Liver (tissue), 9 donors: ENCODE results near the gene LRPPRC. TPM values are rescaled to one million over a fixed set of nuclear protein-coding genes. Genes with fewer than 3 reads are reported as not detected.
A peak's percentile ranks its signal among the peaks of the same experiment; 100 is the strongest.

ENCODE experiments used
- DNase-seq: peaks from one replicate; pipeline ENCODE4 v3.0.0-alpha.2; 2017; ENCODE audit warnings: low spot score
- H3K27ac ChIP-seq, 2 donors: one replicate each; pipeline ENCODE4 v1.7.0; 2013; ENCODE audit warnings: inconsistent platforms in 2 of 2, low read length in 2 of 2, control low read depth in 1 of 2, low read depth in 1 of 2, mild to moderate bottlenecking in 1 of 2
- H3K27me3 ChIP-seq, 4 donors: one replicate each; pipeline versions ENCODE4 v1.6.1 to v1.7.0; 2013; ENCODE audit warnings: low read length in 3 of 4, inconsistent platforms in 1 of 4, mild to moderate bottlenecking in 1 of 4, moderate library complexity in 1 of 4; ENCODE audit not compliant: control insufficient read depth in 4 of 4, insufficient read depth in 4 of 4
- H3K36me3 ChIP-seq, 4 donors: one replicate each; pipeline versions ENCODE4 v1.6.1 to v1.7.0; 2013; ENCODE audit warnings: low read length in 3 of 4, mild to moderate bottlenecking in 3 of 4, low read depth in 1 of 4, moderate library complexity in 1 of 4; ENCODE audit not compliant: control insufficient read depth in 4 of 4, insufficient read depth in 3 of 4
- H3K4me1 ChIP-seq, 4 donors: one replicate each; pipeline versions ENCODE4 v1.6.1 to v1.7.0; 2013; ENCODE audit warnings: low read length in 3 of 4, mild to moderate bottlenecking in 3 of 4, moderate library complexity in 1 of 4; ENCODE audit not compliant: control insufficient read depth in 4 of 4, insufficient read depth in 4 of 4
- H3K4me3 ChIP-seq, 3 donors: one replicate each; pipeline versions ENCODE4 v1.6.1 to v1.7.0; 2013; ENCODE audit warnings: low read length in 3 of 3, control low read depth in 1 of 3, low read depth in 1 of 3, mild to moderate bottlenecking in 1 of 3
- H3K9ac ChIP-seq, 2 donors: one replicate each; pipeline ENCODE4 v1.7.0; 2013; ENCODE audit warnings: low read length in 2 of 2, mild to moderate bottlenecking in 2 of 2, moderate library complexity in 2 of 2, control low read depth in 1 of 2, low read depth in 1 of 2
- H3K9me3 ChIP-seq, 4 donors: one replicate each; pipeline versions ENCODE4 v1.6.1 to v1.7.0; 2013; ENCODE audit warnings: low read length in 3 of 4; ENCODE audit not compliant: control insufficient read depth in 4 of 4
- EGR1 ChIP-seq, 2 donors: IDR thresholded peaks; 2 replicates each; pipeline ENCODE4 v1.6.1; 2016 to 2018; ENCODE audit warnings: antibody characterized with exemption in 2 of 2, low read depth in 2 of 2
- FOXA2 ChIP-seq: IDR thresholded peaks from 2 replicates; pipeline ENCODE4 v1.6.1; 2016; ENCODE audit warnings: antibody characterized with exemption
- GABPA ChIP-seq, 2 donors: IDR thresholded peaks in 1 of 2; conservative IDR thresholded peaks in 1 of 2; 2 replicates each; pipeline ENCODE4 v1.6.1; 2016; ENCODE audit warnings: antibody characterized with exemption in 2 of 2, mild to moderate bottlenecking in 1 of 2, moderate library complexity in 1 of 2
- HNF4A ChIP-seq, 2 donors: conservative IDR thresholded peaks; 2 replicates each; pipeline ENCODE4 v1.6.1; 2016; ENCODE audit warnings: antibody characterized with exemption in 2 of 2, mild to moderate bottlenecking in 2 of 2
- HNF4G ChIP-seq: IDR thresholded peaks from 2 replicates; pipeline ENCODE4 v1.6.1; 2016; ENCODE audit warnings: antibody characterized with exemption
- NR2F2 ChIP-seq: IDR thresholded peaks from 2 replicates; pipeline ENCODE4 v1.6.1; 2016; ENCODE audit warnings: antibody characterized with exemption
- RAD21 ChIP-seq, 2 donors: IDR thresholded peaks; 2 replicates each; pipeline ENCODE4 v1.6.1; 2016; ENCODE audit warnings: antibody characterized with exemption in 2 of 2, mild to moderate bottlenecking in 2 of 2
- RXRA ChIP-seq, 2 donors: IDR thresholded peaks; 2 replicates each; pipeline ENCODE4 v1.6.1; 2017 to 2018; ENCODE audit warnings: antibody characterized with exemption in 2 of 2, mild to moderate bottlenecking in 1 of 2
- SP1 ChIP-seq: IDR thresholded peaks from 2 replicates; pipeline ENCODE4 v1.6.1; 2018; ENCODE audit warnings: antibody characterized with exemption, mild to moderate bottlenecking
- TAF1 ChIP-seq: conservative IDR thresholded peaks from 2 replicates; pipeline ENCODE4 v1.6.1; 2016; ENCODE audit warnings: antibody characterized with exemption, mild to moderate bottlenecking
- YY1 ChIP-seq: IDR thresholded peaks from 2 replicates; pipeline ENCODE4 v1.6.1; 2016; ENCODE audit warnings: antibody characterized with exemption, mild to moderate bottlenecking
- WGBS: extraction: QIAGEN DNeasy Blood & Tissue Kit; methylation state at CpG from one replicate; pipeline ENCODE4 v1.1.7; 2013; 5-methylcytosine and 5-hydroxymethylcytosine counted together
- polyA plus RNA-seq, 2 donors: library from polyadenylated mRNA; stranded (reverse) in 1 of 2; unstranded in 1 of 2; fragments of 200-250 nt in 1 of 2; fragments of >200 nt in 1 of 2; fragmentation: Nextera tagmentation in 1 of 2; extraction: Ambion mirVana in 1 of 2; gene quantifications; one replicate each; pipeline versions ENCODE4 v1.2.1 to v1.2.3, GENCODE V29; 2013 to 2015
- total RNA-seq, 2 donors: library from RNA; depleted of rRNA; stranded (reverse); fragments of >200 nt; gene quantifications; one replicate each; pipeline ENCODE4 v1.2.3, GENCODE V29; 2014
- TF ChIP-seq, protein P1 (sequence below): IDR thresholded peaks from 2 replicates; pipeline ENCODE4 v1.6.1; 2016; ENCODE audit warnings: antibody characterized with exemption
- TF ChIP-seq, protein P2 (sequence below): IDR thresholded peaks from 2 replicates; pipeline ENCODE4 v1.6.1; 2016; ENCODE audit warnings: antibody characterized with exemption, mild to moderate bottlenecking
- TF ChIP-seq, protein P3 (sequence below): IDR thresholded peaks from 2 replicates; pipeline ENCODE4 v1.6.1; 2016; ENCODE audit warnings: antibody characterized with exemption
- TF ChIP-seq, protein P4 (sequence below): fragments of 150-350 bp; IDR thresholded peaks from 2 replicates; pipeline ENCODE4 v1.5.1; 2017; ENCODE audit warnings: improper control_type of control experiment, low read depth, low read length; ENCODE audit not compliant: missing input control
- donor health status: healthy.
- donor health status: healthy.
- donor health status: healthy.
- donor health status: healthy.
- donor health status: healthy.

Gene LRPPRC
- total and polyA plus RNA-seq, 4 donors: 24.5 to 62.3 (median 34.4) TPM

DNA sequence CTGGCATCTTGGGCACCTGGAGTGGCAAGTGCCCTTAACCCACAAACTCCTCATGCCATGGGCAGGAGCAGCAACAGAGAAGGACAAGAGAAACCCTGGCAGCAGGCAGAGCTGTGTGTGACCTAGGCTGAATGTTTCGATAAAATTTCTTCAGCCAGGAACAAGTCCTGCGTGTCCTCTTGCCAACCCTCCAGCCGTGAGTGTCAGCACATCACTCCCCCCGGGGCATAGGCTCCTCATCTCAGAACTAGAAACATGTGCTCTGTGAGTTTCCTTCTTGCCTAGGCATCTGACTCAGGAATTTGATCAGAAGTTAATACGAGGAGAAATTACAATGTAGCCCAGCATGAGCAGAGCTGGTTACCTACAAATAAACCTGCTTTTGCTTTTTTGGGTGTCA, 154.8 kb downstream of the LRPPRC start:
- H3K4me1 ChIP-seq: peaks cover 5 to 77% (median 55%) of the 10 kb centered on the region in 4 donors

DNA sequence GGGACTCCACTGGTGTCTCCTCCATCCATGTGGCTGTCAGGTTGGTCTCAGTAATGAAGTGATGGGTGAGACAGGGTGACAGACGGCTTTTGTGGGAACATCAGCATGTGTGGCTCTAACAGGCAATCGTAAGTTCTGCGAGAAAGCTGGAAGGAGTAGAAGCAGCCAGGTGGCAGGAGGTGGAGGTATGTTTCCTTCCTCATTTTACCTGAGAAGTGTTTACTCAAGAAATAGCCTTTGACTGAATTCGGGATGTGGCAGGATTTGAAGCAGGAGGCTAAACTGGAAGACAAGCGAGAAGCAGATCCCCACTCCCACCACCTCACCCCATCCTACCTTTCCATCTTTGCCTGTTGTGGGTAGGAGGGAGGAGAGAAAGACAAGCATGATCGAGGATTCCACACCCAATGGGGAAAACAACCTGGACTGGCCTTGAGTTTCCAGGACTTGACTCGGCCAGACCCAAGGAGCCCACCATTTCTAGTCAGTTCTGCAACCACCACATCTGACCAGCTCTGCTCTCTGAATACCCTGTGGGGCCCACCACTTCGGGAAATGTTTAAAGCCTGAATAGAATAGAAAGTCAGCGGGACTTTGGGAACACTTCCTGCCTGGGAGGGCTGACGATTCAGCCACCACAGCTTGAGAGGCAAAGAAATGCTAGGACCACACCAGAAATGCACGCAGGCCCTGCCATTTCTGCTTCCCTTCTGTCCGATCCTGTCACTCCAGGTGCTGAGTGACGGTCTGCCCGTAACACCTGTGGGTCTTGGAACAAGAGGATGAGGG, 155.8 kb downstream of the LRPPRC start:
- WGBS: 36% methylated on average over 14 of the region's 14 CpGs
- H3K9me3 ChIP-seq: no peaks in the 10 kb centered on the region
- peak overlapping the region; percentile 85 to 89 for H3K27ac ChIP-seq
- H3K27me3 ChIP-seq: no peaks in the 10 kb centered on the region
- H3K9ac ChIP-seq: peak overlapping the region; percentile 71 to 99
- H3K36me3 ChIP-seq: peaks cover 0 to 2% (median 0%) of the 10 kb centered on the region in 4 donors
- H3K4me1 ChIP-seq: peaks cover 3 to 77% (median 54%) of the 10 kb centered on the region in 4 donors
- TF ChIP-seq, protein P1, sequence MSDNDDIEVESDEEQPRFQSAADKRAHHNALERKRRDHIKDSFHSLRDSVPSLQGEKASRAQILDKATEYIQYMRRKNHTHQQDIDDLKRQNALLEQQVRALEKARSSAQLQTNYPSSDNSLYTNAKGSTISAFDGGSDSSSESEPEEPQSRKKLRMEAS: no peak
- TF ChIP-seq, protein P2, sequence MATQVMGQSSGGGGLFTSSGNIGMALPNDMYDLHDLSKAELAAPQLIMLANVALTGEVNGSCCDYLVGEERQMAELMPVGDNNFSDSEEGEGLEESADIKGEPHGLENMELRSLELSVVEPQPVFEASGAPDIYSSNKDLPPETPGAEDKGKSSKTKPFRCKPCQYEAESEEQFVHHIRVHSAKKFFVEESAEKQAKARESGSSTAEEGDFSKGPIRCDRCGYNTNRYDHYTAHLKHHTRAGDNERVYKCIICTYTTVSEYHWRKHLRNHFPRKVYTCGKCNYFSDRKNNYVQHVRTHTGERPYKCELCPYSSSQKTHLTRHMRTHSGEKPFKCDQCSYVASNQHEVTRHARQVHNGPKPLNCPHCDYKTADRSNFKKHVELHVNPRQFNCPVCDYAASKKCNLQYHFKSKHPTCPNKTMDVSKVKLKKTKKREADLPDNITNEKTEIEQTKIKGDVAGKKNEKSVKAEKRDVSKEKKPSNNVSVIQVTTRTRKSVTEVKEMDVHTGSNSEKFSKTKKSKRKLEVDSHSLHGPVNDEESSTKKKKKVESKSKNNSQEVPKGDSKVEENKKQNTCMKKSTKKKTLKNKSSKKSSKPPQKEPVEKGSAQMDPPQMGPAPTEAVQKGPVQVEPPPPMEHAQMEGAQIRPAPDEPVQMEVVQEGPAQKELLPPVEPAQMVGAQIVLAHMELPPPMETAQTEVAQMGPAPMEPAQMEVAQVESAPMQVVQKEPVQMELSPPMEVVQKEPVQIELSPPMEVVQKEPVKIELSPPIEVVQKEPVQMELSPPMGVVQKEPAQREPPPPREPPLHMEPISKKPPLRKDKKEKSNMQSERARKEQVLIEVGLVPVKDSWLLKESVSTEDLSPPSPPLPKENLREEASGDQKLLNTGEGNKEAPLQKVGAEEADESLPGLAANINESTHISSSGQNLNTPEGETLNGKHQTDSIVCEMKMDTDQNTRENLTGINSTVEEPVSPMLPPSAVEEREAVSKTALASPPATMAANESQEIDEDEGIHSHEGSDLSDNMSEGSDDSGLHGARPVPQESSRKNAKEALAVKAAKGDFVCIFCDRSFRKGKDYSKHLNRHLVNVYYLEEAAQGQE: no peak
- TF ChIP-seq FOXA2: no peak
- TF ChIP-seq HNF4A (conservative IDR thresholded peaks at IDR 0.05): no peak
- no peak for DNase-seq
- H3K4me3 ChIP-seq: peak overlapping the region; percentile 51 to 77 (median 58)

More for the DNA sequence above, 154.8 kb downstream of the LRPPRC start:
- Histone ChIP-seq H3K4me3 (peak overlapping the region; percentile 30 to 77 (median 58)), H3K36me3 (peaks cover 0 to 5% (median under 1%) of the 10 kb centered on the region in 4 donors), H3K27ac (peak overlapping the region; percentile 85 to 89), H3K9me3 (no peaks in the 10 kb centered on the region), H3K9ac (peak overlapping the region; percentile 76 to 99), H3K27me3 (no peaks in the 10 kb centered on the region)
- no peak for DNase-seq
- WGBS: 43% methylated on average over 5 of the region's 5 CpGs
- no peak for TF ChIP-seq YY1
- TF ChIP-seq FOXA2: no peak
- TF ChIP-seq, protein P3, sequence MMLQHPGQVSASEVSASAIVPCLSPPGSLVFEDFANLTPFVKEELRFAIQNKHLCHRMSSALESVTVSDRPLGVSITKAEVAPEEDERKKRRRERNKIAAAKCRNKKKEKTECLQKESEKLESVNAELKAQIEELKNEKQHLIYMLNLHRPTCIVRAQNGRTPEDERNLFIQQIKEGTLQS: no peak
- no peak for TF ChIP-seq GABPA (IDR thresholded peaks at IDR 0.05 in 1 of 2, conservative IDR thresholded peaks at IDR 0.05 in 1 of 2)
- no peak for TF ChIP-seq RAD21 (IDR thresholded peaks at IDR 0.05)
- no peak for TF ChIP-seq NR2F2
- peak; percentile 12 for TF ChIP-seq SP1
- TF ChIP-seq EGR1 (IDR thresholded peaks at IDR 0.05; ENCODE audit: low read depth in 2 of 2): no peak
- peak; percentile 23 to 24 for TF ChIP-seq RXRA (IDR thresholded peaks at IDR 0.05)
- TF ChIP-seq, protein P2: peak; percentile 27
- peak; percentile 49 for TF ChIP-seq TAF1
- TF ChIP-seq, protein P4, sequence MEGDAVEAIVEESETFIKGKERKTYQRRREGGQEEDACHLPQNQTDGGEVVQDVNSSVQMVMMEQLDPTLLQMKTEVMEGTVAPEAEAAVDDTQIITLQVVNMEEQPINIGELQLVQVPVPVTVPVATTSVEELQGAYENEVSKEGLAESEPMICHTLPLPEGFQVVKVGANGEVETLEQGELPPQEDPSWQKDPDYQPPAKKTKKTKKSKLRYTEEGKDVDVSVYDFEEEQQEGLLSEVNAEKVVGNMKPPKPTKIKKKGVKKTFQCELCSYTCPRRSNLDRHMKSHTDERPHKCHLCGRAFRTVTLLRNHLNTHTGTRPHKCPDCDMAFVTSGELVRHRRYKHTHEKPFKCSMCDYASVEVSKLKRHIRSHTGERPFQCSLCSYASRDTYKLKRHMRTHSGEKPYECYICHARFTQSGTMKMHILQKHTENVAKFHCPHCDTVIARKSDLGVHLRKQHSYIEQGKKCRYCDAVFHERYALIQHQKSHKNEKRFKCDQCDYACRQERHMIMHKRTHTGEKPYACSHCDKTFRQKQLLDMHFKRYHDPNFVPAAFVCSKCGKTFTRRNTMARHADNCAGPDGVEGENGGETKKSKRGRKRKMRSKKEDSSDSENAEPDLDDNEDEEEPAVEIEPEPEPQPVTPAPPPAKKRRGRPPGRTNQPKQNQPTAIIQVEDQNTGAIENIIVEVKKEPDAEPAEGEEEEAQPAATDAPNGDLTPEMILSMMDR: no peak
- no peak for TF ChIP-seq HNF4G
- no peak for TF ChIP-seq HNF4A (conservative IDR thresholded peaks at IDR 0.05)
